Central memory CD8-positive, alpha-beta T cell (primary cell): Measurements from ENCODE around the gene ZSCAN26.
A peak's percentile ranks its signal among the peaks of the same experiment; 100 is the strongest.

Experiments
- ATAC-seq: fragments of 150-1000 bp; cut with Tn5 transposase; replicated peaks from 2 replicates; pipeline ENCODE4 v1.10.0; 2022; ENCODE audit warnings: mild to moderate bottlenecking, moderate FRiP score, moderate number of reproducible peaks; ENCODE audit not compliant: poor library complexity, severe bottlenecking; ENCODE audit errors: extremely low read depth
- DNase-seq, 2 donors: peaks; one replicate each; pipeline ENCODE4 v3.0.0; 2021; ENCODE audit warnings: low spot score in 2 of 2
- H3K27ac Mint-ChIP-seq: one replicate; pipeline ENCODE4 v1.8.0; 2022; ENCODE audit warnings: low read depth, mild to moderate bottlenecking, moderate library complexity, mixed read lengths
- H3K27me3 Mint-ChIP-seq: one replicate; pipeline ENCODE4 v1.8.0; 2022; ENCODE audit warnings: mixed read lengths
- H3K36me3 Mint-ChIP-seq: one replicate; pipeline ENCODE4 v1.8.0; 2022; ENCODE audit warnings: mild to moderate bottlenecking, moderate library complexity, mixed read lengths; ENCODE audit not compliant: insufficient read depth
- H3K4me1 Mint-ChIP-seq: one replicate; pipeline ENCODE4 v1.8.0; 2022; ENCODE audit warnings: mixed read lengths
- H3K4me3 Mint-ChIP-seq: one replicate; pipeline ENCODE4 v1.8.0; 2022; ENCODE audit warnings: mild to moderate bottlenecking, moderate library complexity, mixed read lengths
- H3K9me3 Mint-ChIP-seq: one replicate; pipeline ENCODE4 v1.8.0; 2022; ENCODE audit warnings: mixed read lengths

The ZSCAN26 gene

GRCh38 chr6:28266962-28267694 is at the start of gene ZSCAN26:
Gene ZSCAN26, plus strand, starts transcription at chr6:28267143. Its CDS starts 4,777 bp downstream, at chr6:28271920.
- Mint-ChIP-seq H3K36me3 (peaks cover 7% of the 10 kb centered on the region), H3K27me3 (no peaks in the 10 kb centered on the region), H3K4me3 (no peak within 1 kb of the TSS), H3K9me3 (no peaks in the 10 kb centered on the region), H3K4me1 (no peaks in the 10 kb centered on the region), H3K27ac (no peak within 1 kb of the TSS)
- DNase-seq = peak; percentile 83 to 88
- ATAC-seq = peak; percentile 98

DNA sequence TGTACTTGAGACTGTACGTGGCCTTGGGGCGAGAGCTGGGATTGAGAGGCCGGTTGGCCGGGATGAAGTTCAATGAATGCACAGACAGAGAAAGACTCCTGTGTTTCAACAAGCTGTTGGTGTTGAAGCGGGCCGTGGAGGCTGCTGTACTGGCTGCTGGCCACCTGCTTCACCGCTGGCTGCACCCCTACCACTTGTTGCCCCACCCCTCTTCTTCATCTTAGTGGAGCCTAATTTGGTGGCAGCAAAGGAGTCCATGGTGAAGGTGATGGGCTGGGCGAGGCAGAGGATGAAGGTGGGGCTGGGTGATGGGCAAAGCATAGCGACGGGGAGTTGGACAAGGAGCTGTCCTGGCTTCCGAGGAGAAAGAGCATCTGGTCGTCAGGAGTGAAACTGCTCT is 49.1 kb upstream of the ZSCAN26 start:
- Mint-ChIP-seq H3K9me3 (no peaks in the 10 kb centered on the region), H3K27ac (no peak overlapping the region), H3K4me1 (no peaks in the 10 kb centered on the region), H3K27me3 (peaks cover 89% of the 10 kb centered on the region), H3K4me3 (peak overlapping the region; percentile 60), H3K36me3 (peaks cover under 1% of the 10 kb centered on the region)
- no peak for ATAC-seq
- no peak for DNase-seq

- Mint-ChIP-seq H3K9me3 (no peaks in the 10 kb centered on the region), H3K27me3 (peaks cover 89% of the 10 kb centered on the region), H3K36me3 (no peaks in the 10 kb centered on the region)
These were observed 48.4 kb upstream of the ZSCAN26 start for GRCh38 chr6:28218312-28219248.

DNA sequence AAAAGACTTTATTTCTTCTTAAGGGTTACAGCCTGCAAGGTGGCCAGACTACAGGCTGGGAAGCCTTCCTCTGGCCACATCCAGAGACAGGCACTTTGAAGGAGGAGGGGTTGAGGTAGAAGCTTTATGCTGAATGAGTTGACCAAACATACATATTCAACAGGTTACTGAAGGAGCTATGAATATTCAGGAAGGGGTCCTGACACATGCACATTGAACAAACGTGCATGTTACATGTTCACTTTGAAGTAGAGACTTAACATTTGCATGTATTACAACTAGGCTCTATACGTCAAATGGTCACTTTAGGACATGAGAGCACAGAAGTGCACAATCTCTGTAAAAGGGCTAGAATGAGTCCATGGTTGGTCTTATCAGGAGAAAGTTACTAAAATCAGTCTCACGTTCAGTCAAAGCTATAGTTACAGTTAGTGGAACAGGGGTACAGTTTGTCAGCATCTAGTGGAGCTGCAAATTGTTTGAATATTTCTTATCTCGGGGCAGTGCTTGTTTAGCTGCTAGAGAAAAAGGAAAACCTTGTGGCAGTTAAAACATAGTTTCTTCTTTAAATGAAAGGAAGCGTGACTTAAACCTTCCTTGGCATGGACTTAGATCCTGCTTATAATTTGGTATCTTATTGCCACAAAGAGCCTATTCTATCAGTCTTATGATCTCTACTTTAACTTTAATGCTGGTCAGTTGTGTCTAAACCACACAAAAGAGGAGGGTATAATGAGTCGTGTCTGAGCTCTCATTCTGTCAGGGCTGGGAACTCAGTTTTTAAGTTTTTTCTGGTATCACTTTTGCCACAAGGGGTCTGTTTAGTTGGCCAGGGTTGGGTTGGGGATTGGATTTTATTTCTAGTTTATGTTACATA is 46.4 kb upstream of the ZSCAN26 start:
- ATAC-seq (no peak), DNase-seq (no peak)
- H3K4me3 Mint-ChIP-seq = no peak overlapping the region
- peaks cover 11% of the 10 kb centered on the region for H3K4me1 Mint-ChIP-seq
- no peaks in the 10 kb centered on the region for H3K36me3 Mint-ChIP-seq
- H3K9me3 Mint-ChIP-seq = no peaks in the 10 kb centered on the region
- H3K27ac Mint-ChIP-seq = no peak overlapping the region
- H3K27me3 Mint-ChIP-seq = peaks cover 83% of the 10 kb centered on the region

More at GRCh38 chr6:28218312-28219248, 48.4 kb upstream of the ZSCAN26 start:
- no peak for DNase-seq
- ATAC-seq = peak; percentile 46
- Mint-ChIP-seq H3K27ac (no peak overlapping the region), H3K4me1 (no peaks in the 10 kb centered on the region), H3K4me3 (peak overlapping the region; percentile 60)

GRCh38 chr6:28224131-28225055 is 42.5 kb upstream of the ZSCAN26 start:
- Mint-ChIP-seq H3K4me3 (peak overlapping the region; percentile 74), H3K27ac (peak overlapping the region; percentile 42), H3K27me3 (peaks cover 51% of the 10 kb centered on the region), H3K36me3 (no peaks in the 10 kb centered on the region), H3K4me1 (peaks cover 11% of the 10 kb centered on the region), H3K9me3 (no peaks in the 10 kb centered on the region)
- ATAC-seq (no peak), DNase-seq (no peak)

DNA sequence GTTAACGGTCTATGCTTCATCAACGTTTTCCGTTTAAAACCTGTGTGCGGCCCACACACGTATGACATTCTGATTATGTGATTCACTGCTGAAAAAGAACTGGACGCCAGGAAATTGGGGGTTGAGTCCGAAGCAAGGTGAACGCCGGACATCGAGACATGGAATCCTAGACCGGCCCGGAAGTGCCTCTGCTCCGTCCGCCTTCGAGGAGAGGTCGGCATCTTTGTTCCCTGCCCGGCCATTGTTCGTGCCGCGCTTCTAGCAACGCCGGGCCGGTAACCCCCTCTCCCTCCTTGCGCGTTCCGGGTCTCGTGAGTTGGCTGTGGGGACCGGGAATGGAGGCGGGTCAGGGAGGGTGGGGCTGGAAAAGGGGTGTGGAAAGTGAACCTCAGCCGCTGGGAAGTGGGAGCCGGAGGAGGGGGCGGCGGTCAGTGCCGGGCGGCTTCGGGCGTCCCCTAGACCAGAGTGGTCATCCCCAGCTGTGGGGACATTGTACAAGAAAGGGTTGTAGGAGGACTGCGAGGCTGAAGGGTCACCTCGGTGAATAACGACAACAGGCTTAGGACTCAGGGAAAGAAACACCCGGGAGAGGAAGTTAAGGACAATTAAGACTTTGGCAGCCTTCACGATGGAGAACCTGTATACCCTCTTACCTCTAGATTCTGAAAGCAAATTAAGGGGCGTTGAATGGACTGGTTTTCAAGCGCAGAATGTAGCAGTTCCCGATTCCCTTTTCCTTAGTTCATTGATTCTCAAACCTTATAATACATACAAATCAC is 41.7 kb upstream of the ZSCAN26 start, which contains the start of gene ZSCAN9:
Gene ZSCAN9, plus strand, starts transcription at position 220 of the 779 bp plus-strand sequence. CDS start 1,810 bp downstream, outside the sequence.
- no peaks in the 10 kb centered on the region for H3K9me3 Mint-ChIP-seq
- H3K27me3 Mint-ChIP-seq = peaks cover 45% of the 10 kb centered on the region
- peaks cover 3% of the 10 kb centered on the region for H3K36me3 Mint-ChIP-seq
- peak within 1 kb of the TSS; percentile 74 for H3K4me3 Mint-ChIP-seq
- peak; percentile 84 for ATAC-seq
- H3K4me1 Mint-ChIP-seq = peaks cover 11% of the 10 kb centered on the region
- peak within 1 kb of the TSS; percentile 42 for H3K27ac Mint-ChIP-seq
- peak in 1 of 2 donors; percentile 25 for DNase-seq

DNA sequence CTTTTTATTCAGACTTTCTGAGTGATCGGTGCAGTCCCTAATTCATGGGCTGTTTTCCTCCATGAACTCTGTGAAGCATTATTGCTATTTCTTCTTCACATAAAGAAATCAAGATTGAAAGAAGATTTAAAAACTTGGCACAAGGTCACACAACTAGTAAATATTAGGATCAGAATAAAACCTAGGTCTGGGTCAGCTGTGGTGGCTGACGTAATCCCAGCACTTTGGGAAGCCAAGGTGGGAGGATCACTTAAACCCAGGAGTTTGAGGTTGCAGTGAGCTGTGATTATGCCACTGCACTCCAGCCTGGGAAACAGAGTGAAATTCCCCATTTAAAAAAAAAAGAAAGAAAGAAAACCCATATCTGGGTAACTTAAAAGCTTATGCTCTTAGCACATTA is 40.5 kb upstream of the ZSCAN26 start:
- Mint-ChIP-seq H3K36me3 (peaks cover 9% of the 10 kb centered on the region), H3K4me3 (no peak overlapping the region)

GRCh38 chr6:28232785-28233184 is 34.2 kb upstream of the ZSCAN26 start:
- H3K27ac Mint-ChIP-seq = no peak overlapping the region
- no peaks in the 10 kb centered on the region for H3K4me1 Mint-ChIP-seq
- no peaks in the 10 kb centered on the region for H3K27me3 Mint-ChIP-seq
- DNase-seq = no peak
- peaks cover 12% of the 10 kb centered on the region for H3K36me3 Mint-ChIP-seq
- no peaks in the 10 kb centered on the region for H3K9me3 Mint-ChIP-seq
- ATAC-seq = no peak
- H3K4me3 Mint-ChIP-seq = no peak overlapping the region

More for the DNA sequence above, 40.5 kb upstream of the ZSCAN26 start:
- H3K9me3 Mint-ChIP-seq = no peaks in the 10 kb centered on the region
- no peak for ATAC-seq
- no peak for DNase-seq
- no peak overlapping the region for H3K27ac Mint-ChIP-seq
- H3K4me1 Mint-ChIP-seq = peaks cover 11% of the 10 kb centered on the region
- H3K27me3 Mint-ChIP-seq = peaks cover 33% of the 10 kb centered on the region

- H3K36me3 Mint-ChIP-seq = peaks cover 6% of the 10 kb centered on the region
- H3K27me3 Mint-ChIP-seq = no peaks in the 10 kb centered on the region
- no peaks in the 10 kb centered on the region for H3K4me1 Mint-ChIP-seq
- DNase-seq = no peak
- no peak for ATAC-seq
- H3K4me3 Mint-ChIP-seq = no peak overlapping the region
- no peak overlapping the region for H3K27ac Mint-ChIP-seq
- no peaks in the 10 kb centered on the region for H3K9me3 Mint-ChIP-seq
These were observed 31.0 kb upstream of the ZSCAN26 start for GRCh38 chr6:28235912-28236452.

DNA sequence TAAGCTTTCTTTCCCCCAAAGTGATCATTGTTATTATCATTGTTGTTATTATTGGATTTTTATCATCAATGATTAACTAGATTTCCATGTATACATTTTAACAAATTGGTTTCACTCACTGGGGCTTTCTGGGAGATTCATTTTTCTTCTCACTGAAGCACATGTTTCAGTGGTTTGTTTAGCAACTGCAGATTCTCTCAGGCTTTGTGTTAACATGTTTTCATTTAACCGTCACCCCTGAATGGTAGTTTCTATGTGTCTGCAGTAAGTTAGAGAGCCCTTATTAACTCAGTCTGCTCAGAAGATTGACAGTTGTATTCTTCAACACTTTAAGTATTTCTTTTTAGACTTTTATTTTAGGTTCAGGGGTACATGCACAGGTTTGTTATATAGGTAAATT is 27.3 kb upstream of the ZSCAN26 start:
- no peaks in the 10 kb centered on the region for H3K27me3 Mint-ChIP-seq
- ATAC-seq (no peak), DNase-seq (no peak)
- H3K36me3 Mint-ChIP-seq = peaks cover 7% of the 10 kb centered on the region
- H3K9me3 Mint-ChIP-seq = no peaks in the 10 kb centered on the region
- peaks cover 8% of the 10 kb centered on the region for H3K4me1 Mint-ChIP-seq
- H3K27ac Mint-ChIP-seq = no peak overlapping the region
- H3K4me3 Mint-ChIP-seq = no peak overlapping the region
